EH (cell line): Measurements from ENCODE around the gene POU3F3.

Source experiments
- DNase-seq: peaks from one replicate; pipeline ENCODE4 v3.0.0-alpha.2; 2015; ENCODE audit warnings: low read depth

POU3F3 gene

GRCh38 chr2:104847586-104848160, 6.2 kb upstream of the POU3F3 start:
- no peak for DNase-seq

DNA sequence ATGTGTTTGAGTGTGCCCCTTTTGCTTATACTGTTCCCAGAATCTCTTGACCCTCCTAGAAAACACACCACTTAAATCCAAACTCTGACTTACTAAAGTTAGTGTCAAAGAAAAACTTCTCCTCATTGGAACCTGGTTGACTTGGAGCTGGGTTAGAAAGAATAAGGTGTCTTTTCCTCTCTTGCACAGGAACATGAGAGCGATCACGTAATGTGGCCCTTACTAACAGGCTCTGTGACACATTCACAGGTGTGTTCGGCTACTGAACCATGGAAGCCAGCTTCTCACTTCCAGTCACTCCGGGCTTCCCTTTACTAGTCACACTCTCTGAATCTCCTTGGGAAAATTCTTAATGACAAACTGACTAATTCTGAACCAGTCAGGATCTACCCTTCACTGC, 5.4 kb upstream of the POU3F3 start:
- DNase-seq = no peak

- DNase-seq = no peak
These were observed 4.8 kb upstream of the POU3F3 start for GRCh38 chr2:104849101-104849500.

GRCh38 chr2:104849618-104850141, 4.2 kb upstream of the POU3F3 start:
- DNase-seq = peak; percentile 54

DNA sequence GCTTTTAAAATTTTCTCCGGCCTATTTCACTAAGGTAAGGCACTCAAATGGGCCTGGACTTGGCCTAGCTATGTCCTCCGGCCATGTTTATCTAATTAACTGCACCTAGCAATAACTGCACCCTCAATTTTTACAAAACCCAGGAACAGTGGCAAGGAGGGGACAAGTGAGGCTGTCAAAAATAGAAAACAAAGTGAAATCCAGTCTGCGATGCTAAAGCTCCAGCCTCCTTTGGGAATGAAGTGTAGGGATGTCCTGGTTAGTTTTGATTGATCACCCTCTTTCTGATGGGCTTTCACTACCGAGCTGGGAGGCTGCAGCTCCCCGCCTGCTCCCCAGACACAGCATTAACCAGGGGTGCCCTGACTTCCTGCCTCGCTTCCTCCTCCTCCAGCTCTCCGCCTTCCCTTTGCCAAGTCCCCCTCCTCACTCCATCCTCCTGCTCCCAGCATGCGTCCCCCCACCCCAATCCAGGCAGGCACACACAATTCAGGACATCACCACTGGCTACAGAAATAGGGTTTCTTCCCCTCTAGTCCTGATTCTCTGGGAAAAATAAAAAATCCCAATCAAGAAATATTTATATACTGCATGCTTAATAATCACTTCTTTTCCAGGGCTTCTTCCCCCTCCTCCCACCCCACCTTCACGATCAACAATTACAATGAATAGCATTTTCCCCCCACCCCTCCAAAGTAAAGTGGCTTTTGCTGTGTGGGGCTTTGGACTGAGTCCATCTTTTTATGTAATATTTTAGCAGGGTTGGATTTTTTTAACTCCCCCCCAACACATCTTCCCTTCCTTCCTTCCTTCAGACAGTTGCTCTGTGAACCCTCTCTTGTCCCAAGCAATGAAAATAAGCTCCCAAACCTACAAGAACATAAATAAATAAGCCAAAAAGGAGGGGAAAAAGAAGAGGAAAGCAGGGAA, 3.3 kb upstream of the POU3F3 start:
- no peak for DNase-seq

- no peak for DNase-seq
These were observed 2.4 kb upstream of the POU3F3 start for GRCh38 chr2:104851291-104852089.

- no peak for DNase-seq
These were observed 1.7 kb upstream of the POU3F3 start for GRCh38 chr2:104852090-104852666.

DNA sequence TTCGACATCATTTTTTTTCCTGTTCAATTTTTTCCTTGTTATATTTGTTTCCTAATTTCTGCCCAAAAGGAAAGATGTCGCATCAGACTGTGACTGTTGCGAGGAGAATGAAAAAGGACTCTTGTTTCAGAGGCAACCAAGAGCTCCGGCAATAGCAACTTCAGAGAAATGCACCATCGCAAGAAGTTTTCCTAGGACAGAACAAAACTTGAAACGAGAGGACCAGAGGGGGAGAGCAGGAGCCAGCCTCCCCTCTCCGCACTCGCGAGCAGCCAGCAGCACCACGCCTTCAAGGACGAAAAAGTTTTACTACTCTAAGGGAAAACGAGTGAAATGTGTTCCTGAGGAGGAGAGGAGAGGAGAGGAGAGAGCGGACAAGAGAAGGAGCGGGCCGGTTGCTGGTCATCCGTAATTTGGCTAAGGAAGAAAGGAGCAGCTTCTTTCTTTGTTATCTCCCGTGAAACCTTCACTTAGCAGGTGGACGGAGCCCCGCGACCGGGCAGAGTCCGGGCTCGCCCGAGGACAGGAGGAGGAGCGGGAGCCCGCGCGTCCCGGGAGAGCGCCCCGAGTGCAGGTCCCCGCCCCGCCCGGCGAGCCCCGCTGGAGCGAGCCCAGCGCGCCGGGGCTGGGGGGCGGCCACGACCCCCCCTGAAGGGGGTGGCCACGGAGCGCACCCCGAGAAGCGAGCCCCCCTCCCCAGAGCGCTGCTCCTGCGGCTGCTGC, 744 bp downstream of the POU3F3 start:
- DNase-seq = no peak

- no peak for DNase-seq
These were observed 1.5 kb downstream of the POU3F3 start for GRCh38 chr2:104855221-104856085.

DNA sequence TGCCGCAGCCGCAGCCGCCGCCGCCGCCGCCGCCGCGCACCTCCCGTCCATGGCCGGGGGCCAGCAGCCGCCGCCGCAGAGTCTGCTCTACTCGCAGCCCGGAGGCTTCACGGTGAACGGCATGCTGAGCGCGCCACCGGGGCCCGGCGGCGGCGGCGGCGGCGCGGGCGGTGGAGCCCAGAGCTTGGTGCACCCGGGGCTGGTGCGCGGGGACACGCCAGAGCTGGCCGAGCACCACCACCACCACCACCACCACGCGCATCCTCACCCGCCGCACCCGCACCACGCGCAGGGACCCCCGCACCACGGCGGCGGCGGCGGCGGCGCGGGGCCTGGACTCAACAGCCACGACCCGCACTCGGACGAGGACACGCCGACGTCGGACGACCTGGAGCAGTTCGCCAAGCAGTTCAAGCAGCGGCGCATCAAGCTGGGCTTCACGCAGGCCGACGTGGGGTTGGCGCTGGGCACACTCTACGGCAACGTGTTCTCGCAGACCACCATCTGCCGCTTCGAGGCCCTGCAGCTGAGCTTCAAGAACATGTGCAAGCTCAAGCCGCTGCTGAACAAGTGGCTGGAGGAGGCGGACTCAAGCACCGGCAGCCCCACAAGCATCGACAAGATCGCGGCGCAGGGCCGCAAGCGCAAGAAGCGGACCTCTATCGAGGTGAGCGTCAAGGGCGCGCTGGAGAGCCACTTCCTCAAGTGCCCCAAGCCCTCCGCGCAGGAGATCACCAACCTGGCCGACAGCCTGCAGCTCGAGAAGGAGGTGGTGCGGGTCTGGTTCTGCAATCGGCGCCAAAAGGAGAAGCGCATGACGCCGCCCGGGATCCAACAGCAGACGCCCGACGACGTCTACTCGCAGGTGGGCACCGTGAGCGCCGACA, 2.4 kb downstream of the POU3F3 start:
- no peak for DNase-seq

GRCh38 chr2:104856973-104857261, 3.0 kb downstream of the POU3F3 start:
- DNase-seq = no peak

DNA sequence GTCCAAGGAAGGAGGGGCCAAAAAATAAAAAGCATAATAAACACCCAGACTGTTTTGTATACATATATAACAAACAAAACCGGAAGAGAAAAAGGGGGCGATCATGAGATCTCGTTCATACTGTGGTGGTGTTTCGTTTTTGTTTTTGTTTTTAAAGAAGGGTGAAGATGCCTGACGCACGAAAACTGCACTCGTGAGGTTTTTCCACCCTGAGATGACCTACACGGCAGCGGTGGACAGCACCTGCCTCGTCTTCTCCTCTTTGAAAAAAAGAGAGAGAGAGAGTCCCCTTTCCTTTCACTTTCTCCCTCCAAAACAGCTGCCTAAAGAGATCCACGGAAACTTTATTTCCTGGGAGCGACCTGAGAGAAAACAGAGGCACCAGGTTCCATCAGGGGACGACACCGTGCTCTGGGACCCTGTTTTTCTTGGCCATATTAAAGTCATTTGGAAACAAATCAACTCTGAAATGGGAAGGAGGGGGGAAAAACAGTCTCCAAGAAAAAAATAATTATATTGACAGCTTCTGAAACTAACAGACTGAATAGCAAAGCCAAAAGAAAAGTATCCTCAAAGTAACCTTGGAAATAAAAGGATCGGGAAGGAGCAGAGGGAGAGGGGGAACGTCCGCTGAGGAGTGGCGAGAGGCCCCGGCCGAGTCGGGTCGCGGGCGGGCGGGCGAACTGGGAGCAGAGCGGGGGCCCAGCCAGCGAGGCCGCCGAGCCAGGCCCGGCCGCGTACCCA, 3.5 kb downstream of the POU3F3 start:
- DNase-seq = no peak

GRCh38 chr2:104858006-104858978, 4.4 kb downstream of the POU3F3 start:
- DNase-seq = no peak

GRCh38 chr2:104859291-104859765, 5.4 kb downstream of the POU3F3 start:
- DNase-seq = no peak

DNA sequence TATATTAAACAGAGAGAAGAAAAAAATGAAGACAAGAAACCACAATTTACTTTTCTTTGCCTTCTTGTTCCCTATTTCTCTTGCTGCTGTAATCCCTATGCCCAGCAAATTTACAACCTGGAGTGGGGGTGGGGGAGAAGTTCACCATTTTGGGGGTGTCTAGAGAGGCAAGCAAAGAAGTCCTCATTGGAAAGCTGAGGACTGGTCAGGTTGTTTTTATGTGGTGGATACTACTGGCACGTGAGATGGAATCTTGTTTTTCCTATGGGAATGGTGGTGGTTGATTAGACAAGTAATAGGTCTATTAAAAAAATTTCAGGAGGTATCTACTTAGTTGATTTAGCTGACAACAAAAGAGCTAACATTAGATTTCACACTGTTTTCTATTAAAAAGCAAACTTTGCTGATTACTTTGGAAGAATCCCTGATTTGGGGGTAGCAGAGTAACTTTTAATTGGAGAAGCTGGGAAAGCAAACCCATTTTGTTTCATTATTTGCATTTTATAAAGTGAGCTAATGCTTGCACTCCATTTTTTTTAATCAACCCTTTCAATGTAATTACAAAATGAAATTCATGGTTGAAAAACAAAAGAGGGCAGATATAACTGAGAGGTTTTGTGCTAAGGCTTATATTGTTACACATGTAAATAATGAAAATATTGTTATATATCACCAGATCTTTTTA, 6.0 kb downstream of the POU3F3 start:
- DNase-seq = no peak

DNA sequence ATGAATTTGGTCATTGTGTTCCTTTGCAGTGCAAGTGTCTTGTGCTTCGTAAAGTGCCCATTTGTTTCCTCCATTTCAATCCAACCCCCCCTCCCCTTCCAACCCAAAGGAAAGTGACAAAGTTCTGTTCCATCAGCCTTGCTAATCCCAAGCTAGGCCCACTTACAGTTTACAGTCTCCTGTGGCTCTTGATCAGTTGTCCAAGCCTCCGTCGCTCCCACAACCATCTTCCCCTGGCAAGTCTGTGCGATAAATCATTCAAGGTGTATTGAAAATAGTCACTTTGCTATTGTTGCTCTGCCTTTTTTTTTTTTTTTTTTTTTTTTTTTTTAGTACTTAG, 6.5 kb downstream of the POU3F3 start:
- DNase-seq = no peak
